ENCODE results near the gene DENND10.
"Not testable (repeated sequence)": the region's sequence is repeated elsewhere in the genome, so short reads cannot be mapped to it uniquely, and the experiment has no call there.

DENND10 gene

GRCh38 chr10:119176166-119176565, 72.3 kb downstream of the DENND10 start:
- FAIRE-seq, result no peak

- no peak for FAIRE-seq
Observed at GRCh38 chr10:119177708-119178371, 73.9 kb downstream of the DENND10 start.

DNA sequence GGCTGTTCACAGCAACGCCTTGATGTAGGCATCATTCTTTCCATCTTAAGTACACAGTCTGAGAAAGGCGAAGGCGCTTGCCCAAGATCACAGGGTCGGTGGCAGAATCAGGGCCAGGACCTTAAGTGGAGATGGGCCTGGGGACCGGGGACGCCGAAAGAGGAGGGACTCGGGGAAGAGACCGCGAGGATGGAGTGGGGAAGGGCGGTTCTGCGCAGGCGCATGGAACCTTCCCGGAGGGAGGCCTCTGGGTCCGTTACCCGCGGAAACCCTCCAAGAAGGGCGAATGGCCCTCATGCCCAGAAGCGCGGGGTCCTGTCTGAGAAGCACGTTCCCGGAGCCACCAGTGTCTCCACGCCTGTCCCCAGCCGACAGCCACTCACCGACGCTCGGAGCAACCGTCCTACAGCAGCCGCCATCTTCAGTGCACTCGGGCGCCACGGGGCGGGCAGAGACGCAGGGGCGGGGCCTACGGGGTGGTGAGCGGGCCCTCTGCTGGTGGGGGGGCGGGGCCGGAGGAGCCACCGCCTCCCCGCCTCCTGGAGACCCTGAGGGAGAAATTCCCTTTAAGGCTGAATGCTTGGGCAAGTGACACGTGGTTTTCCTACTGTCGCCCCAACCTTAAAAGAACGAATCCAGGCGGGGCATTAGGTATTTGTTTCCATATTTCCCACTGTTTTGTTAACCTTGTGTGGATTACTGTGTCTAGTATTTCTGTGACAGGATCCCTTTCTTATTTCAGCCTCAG, 74.6 kb downstream of the DENND10 start, which contains the start of gene PRDX3:
TSS of gene PRDX3 (minus strand) at position 441 of the 748 bp plus-strand sequence. CDS start at position 419, 22 bp downstream.
- FAIRE-seq, result no peak

DNA sequence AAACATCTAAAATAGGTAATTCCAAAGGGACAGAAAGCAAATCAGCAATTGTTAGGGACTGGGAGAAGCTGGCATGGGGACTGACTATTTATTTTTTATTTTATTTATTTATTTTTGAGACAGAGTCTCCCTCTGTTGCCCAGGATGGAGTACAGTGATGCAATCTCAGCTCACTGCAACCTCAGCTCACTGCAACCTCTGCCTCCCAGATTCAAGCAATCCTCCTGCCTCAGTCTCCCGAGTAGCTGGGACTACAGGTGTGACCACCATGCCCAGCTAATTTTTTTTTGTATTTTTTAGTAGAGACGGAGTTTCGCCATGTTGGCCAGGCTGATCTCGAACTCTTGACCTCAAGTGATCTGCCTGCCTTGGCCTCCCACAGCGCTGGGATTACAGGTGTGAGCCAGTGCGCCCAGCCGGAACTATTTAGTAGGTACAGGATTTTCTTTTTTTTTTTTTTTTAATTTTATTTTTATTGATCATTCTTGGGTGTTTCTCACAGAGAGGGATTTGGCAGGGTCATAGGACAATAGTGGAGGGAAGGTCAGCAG, 77.0 kb downstream of the DENND10 start:
- FAIRE-seq, result not testable (repeated sequence)

GRCh38 chr10:119183664-119184412, 79.9 kb downstream of the DENND10 start:
- no peak for FAIRE-seq
